ENCODE measurements around the gene PRAMEF27.
"Not testable (repeated sequence)": the region's sequence is repeated elsewhere in the genome, so short reads cannot be mapped to it uniquely, and the experiment has no call there.

Gene PRAMEF27

DNA sequence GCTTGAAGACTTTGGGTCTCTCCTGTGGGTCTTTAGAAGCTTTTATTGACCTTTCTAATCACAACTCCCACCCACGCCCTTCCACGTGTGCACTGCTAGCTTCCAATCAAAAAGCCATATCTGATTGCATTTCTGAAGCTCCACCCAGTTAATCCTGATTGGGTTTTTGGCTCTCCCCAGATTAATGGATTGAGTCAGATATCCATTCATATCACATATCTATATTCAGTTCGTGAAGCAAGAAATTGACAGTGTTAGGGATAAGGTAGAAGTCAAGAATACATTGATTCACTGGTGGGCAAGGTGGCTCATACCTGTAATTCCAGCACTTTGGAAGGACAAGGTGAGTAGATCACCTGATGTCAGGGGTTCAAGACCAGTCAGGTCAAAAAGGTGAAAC, at the start of gene PRAMEF27:
Gene PRAMEF27, minus strand, starts transcription at position 101 of the 400 bp plus-strand sequence. CDS start 2,916 bp downstream, outside the sequence.
- DNase-seq, result not testable (repeated sequence)

DNA sequence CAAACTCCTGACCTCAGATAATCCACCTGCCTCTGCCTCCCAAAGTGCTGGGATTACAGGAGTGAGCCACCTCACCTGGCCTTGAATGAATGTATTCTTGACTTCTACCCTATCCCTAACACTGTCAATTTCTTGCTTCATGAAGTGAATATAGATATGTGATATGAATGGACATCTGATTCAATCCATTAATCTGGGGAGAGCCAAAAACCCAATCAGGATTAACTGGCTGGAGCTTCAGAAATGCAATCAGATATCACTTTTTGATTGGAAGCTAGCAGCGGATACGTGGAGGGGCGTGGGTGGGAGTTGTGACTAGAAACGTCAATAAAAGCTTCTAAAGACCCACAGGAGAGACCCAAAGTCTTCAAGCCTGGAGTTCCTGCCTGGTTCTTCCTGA, 14.1 kb upstream of the PRAMEF27 start, which contains the start of gene PRAMEF25:
Gene PRAMEF25, plus strand, starts transcription at position 301 of the 400 bp plus-strand sequence. CDS start 2,920 bp downstream, outside the sequence.
- DNase-seq, result not testable (repeated sequence)

DNA sequence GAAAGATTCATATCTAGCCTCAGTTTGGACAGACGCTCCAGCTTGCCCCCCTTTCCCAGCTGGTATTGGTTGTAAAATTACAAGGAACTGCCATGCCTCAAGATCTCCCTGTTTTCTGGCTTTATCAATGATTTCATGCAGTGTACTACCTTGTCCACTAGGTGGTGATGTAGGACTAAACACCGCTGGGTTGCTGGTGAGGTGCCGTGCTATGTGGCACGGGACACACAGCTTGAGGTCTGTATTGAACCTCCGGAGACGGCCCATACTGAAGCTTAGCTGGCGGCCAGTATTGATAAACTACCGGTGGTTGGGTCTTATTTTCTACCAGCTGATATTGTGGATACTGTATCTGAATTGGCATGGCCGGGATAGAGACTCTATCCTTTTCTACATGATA, 36.5 kb downstream of the PRAMEF27 start:
- DNase-seq, result not testable (repeated sequence)

DNA sequence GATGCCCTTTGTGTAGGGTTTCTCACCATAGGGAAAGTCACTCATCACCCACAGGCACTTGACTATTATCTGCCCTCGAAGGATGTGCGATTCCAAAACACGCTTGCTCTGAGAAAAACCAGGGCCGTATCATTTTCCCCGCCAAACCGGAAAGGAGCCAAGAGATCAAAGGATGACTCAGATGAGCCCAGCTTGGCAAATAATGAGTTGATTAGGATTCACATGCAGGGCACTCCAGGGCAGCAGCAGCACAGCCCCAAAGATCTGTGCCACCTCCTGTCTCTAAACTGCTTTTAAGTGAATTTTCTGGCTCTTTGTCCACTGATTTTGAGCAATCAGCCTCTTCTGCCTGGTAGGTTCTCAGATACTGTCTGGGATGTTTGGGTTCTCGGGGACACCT, 44.4 kb downstream of the PRAMEF27 start:
- not testable (repeated sequence) for DNase-seq

DNA sequence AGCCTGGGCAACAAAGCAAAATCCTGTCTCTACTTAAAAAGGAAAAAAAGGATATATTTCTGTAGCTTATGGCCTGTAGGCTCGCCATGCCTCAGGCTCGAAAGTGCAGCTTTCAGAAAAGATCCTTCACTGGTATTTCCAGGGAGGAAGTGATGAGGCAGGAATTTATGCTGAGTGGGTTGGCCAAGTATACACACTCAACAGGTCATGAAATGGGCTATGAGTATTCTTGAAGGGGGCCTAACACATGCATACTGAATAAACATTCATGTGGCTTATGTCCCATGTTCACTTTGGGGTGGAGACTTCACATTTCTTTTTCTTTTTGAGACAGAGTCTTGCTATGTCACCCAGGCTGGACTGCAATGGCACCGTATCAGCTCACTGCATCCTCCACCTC, 47.0 kb downstream of the PRAMEF27 start:
- not testable (repeated sequence) for DNase-seq

DNA sequence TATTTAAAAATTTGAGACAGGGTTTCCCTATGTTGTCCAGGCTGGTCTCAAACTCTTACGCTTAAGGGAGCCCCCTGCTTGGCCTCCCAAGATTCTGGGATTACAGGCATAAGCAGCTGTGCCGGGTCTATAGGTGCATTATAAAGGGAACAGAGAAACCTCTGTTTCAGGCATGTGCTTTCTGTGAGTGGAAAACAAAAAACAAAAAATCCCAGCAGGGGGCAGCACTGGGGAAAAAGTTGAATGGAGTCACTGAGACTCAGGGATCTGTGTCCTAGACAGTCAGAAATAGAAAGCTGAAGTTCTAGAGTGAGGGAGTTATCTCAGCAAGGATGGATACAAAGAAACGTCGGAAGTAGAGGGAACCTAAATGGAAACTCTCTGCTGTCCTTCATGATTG, 50.6 kb downstream of the PRAMEF27 start:
- not testable (repeated sequence) for DNase-seq

Measured in activated CD8-positive, alpha-beta memory T cell treated with anti-CD3 and anti-CD28 coated beads, Interleukin-2, amount 50 U/mL, for 4 hours (primary cell).